Suppressor macrophage (primary cell): ENCODE measurements around the gene UQCC5.

ENCODE experiments used
- DNase-seq, 4 experiments: peaks; one replicate each; pipeline ENCODE4 v3.0.0-alpha.2; 2020 to 2022
- total RNA-seq, 17 experiments: gene quantifications; one replicate each; lab custom pipeline; 2026; ENCODE audit warnings: mixed read lengths in 6 of 17, inconsistent platforms in 3 of 17; lab: John Stamatoyannopoulos, UW

UQCC5 gene, protein sequence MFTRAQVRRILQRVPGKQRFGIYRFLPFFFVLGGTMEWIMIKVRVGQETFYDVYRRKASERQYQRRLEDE
- total RNA-seq, result 4.5 to 21.8 (median 12.0) reads per million in 17 experiments

DNA sequence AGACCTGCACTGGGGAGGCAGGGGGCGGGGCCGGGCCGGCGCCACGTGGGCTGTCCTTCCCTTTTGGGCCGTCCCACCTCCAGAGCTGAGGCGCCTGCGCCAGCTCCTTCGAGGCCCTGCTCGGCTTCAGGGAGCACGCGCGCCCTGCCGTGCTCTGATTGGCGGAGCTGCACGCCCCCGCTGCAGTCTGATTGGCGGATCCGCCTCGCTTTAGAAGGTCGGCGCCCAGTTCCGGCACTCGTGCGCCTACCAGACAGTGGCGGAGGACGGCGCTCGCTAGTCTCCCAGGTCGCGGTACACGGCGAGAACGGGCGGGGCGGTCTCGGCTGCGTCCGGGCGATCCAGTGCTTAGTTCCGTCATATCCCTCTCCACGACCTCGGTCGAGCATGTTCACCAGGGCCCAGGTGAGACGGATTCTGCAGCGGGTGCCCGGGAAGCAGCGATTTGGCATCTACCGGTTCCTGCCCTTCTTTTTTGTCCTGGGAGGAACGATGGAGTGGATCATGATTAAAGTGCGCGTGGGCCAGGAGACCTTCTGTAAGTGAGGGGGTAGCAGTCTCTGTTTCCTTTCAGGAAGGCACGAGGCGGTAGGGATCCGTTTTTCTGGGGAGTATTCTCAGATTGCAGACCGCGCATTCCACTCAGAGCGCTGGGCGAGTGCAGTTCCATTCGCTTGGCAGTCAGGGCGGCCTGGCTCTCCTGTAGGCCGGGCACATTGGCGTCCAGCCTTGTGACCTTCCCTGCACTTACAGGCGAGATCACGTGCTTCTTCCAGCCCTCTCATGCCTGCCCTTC, at the start of gene UQCC5:
Gene UQCC5, plus strand, starts transcription at position 237 of the 796 bp plus-strand sequence. Its CDS starts 151 bp downstream, at position 388.
- peak; percentile 99 to 100 (median 100) for DNase-seq

DNA sequence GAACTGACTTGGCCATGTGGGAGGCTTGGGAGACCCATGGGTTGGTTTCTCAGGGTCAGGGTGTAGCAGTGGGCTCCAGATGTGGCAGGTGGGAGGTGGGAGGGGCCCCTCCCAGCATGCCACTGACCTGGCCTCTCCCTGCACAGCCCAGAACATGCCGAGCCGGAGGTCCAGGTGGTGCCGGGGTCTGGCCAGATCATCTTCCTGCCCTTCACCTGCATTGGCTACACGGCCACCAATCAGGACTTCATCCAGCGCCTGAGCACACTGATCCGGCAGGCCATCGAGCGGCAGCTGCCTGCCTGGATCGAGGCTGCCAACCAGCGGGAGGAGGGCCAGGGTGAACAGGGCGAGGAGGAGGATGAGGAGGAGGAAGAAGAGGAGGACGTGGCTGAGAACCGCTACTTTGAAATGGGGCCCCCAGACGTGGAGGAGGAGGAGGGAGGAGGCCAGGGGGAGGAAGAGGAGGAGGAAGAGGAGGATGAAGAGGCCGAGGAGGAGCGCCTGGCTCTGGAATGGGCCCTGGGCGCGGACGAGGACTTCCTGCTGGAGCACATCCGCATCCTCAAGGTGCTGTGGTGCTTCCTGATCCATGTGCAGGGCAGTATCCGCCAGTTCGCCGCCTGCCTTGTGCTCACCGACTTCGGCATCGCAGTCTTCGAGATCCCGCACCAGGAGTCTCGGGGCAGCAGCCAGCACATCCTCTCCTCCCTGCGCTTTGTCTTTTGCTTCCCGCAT, 49.2 kb upstream of the UQCC5 start:
- no peak for DNase-seq

DNA sequence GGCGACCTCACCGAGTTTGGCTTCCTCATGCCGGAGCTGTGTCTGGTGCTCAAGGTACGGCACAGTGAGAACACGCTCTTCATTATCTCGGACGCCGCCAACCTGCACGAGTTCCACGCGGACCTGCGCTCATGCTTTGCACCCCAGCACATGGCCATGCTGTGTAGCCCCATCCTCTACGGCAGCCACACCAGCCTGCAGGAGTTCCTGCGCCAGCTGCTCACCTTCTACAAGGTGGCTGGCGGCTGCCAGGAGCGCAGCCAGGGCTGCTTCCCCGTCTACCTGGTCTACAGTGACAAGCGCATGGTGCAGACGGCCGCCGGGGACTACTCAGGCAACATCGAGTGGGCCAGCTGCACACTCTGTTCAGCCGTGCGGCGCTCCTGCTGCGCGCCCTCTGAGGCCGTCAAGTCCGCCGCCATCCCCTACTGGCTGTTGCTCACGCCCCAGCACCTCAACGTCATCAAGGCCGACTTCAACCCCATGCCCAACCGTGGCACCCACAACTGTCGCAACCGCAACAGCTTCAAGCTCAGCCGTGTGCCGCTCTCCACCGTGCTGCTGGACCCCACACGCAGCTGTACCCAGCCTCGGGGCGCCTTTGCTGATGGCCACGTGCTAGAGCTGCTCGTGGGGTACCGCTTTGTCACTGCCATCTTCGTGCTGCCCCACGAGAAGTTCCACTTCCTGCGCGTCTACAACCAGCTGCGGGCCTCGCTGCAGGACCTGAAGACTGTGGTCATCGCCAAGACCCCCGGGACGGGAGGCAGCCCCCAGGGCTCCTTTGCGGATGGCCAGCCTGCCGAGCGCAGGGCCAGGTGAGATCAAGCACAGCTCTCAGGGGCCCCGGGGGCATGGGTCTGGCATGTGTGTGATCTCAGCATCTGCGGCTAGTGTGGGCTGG, 48.4 kb upstream of the UQCC5 start:
- no peak for DNase-seq

DNA sequence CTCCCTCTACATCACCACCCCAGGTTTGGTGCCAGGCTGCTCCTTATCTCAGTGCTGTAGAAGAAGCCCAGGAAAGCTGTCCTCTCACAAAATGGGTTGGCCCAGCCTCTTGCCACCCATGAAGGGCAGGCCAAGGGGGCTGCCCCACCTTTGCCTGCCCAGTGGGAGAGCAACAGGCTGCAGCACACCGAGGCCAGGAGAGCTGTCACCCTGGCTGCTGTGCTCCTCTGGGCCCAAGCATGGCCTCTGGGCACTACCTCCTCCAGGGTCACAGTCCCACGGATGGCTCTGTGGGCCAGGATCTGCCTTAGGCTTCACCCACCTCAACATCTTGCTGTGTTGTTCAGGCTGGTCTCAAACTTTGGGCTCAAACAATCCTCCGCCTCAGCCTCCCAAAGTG, 47.7 kb upstream of the UQCC5 start:
- no peak for DNase-seq

DNA sequence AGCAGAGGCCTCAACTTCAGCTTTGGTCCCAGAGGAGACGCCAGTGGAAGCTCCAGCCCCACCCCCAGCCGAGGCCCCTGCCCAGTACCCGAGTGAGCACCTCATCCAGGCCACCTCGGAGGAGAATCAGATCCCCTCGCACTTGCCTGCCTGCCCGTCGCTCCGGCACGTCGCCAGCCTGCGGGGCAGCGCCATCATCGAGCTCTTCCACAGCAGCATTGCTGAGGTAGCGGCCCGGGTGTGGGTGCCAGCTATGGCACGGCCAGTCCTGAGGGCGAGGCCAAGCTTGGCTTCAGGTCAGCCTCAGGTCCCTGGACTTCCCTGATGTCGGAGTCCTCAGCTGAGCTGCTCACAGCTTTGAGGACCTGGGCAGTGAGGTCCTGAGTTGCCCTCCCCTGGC, 47.0 kb upstream of the UQCC5 start:
- no peak for DNase-seq

DNA sequence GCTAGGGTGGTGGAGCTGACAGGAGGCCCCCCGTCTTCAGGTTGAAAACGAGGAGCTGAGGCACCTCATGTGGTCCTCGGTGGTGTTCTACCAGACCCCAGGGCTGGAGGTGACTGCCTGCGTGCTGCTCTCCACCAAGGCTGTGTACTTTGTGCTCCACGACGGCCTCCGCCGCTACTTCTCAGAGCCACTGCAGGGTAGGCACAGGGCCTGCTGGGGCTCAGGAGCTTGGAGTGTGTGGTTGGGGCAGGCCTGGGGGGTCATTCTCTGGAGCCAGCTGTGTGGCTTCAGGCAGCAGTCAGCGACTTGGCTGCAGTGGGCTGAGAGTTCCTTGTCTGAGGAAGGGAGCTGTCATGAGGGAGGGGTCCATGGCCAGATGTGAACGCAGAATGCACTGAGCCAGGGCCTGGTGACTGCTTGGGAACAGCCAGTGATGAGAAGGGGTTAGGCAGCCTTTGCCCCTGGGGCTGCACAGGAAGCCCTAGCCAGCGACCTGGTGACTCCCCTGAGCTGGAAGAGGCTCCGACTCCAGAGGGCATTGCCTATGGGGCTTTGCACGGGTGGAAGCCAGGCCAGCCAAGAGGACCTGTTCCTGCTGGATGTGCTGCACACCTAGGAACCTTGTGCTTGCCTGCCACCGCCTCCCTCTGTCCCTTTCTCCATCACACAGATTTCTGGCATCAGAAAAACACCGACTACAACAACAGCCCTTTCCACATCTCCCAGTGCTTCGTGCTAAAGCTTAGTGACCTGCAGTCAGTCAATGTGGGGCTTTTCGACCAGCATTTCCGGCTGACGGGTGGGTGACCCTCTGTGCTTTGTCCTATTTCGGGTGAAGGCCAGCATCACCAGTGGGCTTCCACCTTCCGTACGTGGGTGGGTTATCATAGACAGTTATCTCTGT, 46.1 kb upstream of the UQCC5 start:
- no peak for DNase-seq

DNA sequence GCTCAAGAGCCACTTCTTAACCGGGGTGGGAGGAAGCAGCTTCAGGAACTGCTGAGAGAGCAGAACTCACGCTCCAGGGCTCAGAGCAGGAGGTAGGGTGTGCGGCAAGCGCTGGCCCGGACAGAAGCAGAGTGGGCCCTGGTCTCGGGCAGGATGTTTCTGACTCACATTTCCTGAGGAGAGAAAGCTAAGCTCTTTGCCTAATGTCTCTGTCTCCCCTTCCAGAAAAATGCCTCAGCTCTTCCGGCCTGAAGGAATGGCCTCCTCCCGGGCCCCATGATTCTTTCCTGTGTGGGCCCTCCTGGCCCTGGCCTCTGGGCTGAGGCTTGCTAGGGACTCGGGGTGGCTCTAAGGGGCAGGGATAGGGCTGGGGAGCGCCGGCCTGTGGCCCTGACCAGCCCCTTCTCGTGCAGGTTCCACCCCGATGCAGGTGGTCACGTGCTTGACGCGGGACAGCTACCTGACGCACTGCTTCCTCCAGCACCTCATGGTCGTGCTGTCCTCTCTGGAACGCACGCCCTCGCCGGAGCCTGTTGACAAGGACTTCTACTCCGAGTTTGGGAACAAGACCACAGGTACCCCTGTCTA, 45.4 kb upstream of the UQCC5 start:
- peak; percentile 85 to 93 (median 92) for DNase-seq

DNA sequence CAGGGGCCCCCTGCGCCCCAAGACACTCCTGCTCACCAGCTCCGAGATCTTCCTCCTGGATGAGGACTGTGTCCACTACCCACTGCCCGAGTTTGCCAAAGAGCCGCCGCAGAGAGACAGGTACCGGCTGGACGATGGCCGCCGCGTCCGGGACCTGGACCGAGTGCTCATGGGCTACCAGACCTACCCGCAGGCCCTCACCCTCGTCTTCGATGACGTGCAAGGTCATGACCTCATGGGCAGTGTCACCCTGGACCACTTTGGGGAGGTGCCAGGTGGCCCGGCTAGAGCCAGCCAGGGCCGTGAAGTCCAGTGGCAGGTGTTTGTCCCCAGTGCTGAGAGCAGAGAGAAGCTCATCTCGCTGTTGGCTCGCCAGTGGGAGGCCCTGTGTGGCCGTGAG, 44.3 kb upstream of the UQCC5 start:
- no peak for DNase-seq

DNA sequence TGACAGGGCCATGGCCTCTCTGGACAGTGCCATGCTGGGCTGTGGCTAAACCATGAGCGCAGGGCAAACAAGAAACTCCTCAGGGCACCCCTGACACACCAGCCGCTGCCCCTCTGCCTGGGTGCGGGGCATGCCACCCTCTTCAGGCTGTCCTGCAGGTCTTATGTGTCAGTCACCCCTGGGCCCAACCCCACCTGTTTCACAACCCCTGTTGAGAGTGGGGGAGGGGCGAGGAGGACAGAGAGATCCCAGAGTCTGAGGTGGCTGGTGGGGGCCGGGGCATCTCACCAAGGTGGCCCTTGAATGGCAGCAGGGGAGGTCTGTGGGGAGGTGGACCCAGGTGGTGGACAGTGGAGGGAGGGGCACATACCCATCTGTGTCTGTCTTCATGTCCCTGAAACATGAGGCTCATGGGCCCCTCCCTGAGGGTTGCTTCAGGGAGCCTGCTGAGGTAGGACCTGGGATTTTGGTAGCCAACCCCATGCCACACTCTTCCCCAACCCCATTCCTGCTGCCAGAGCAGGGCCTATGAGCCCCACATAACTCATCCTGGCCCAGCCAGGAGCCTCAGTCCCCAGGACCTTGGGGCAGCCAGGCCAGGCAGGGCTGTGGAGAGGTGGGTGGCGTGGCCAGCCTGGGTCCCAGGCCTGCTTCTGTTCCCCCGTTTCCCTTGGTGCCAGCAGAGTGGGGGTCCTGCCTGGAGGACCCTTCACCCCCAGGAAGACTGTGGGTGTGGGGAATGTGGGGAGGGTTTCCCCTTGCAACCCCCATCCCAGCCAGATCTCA, 43.0 kb upstream of the UQCC5 start:
- DNase-seq, result no peak

DNA sequence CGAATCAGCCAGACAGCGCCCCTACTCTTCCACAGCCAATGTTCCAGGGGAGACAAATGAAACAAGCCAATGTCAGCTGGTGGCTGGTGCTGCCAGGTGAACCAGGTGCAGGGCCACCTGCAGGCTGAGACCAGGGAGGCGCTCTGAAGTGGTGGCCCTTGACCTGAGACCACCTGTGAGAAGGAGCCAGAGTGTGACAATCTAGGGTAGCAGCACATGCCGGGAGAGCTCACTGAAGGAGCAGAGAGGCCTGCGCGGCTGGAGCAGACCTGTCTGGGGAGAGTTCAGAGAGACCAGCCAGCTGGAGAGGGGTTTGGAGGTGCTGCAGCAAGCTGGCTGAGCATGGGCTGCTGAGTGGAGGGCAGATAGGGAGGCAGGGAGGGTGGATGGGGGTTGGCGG, 42.0 kb upstream of the UQCC5 start:
- peak in 1 of 4 experiments; percentile 26 for DNase-seq

DNA sequence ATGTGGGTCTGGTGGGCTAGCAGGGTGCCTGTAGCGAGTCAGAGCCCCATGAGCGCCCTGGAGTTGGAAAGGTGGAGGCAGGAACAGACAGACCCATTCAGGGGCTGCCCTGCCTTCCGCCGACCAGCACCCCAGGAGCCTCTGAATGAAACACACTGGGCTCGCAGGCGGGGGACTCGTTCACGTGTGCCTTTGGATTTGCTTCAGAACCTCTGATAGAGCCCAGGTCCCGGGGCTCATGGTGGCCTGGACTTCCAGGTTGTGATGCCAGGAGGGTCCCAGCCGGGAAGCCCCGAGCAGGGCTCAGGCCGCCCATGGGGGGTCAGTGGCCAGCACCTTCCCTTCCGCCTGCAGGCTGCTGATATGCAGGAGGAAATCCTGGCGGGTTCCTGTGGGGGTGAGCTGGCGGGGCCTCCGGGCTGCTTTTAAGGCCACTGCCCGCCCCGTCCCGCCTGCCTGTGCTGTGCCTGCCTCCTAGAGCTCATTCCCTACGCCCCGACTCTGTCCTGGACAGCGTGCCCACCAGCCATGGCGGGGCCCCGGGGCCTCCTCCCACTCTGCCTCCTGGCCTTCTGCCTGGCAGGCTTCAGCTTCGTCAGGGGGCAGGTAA, 41.4 kb upstream of the UQCC5 start, which contains the start of gene STAB1:
Gene STAB1, plus strand, starts transcription at position 453 of the 610 bp plus-strand sequence. Its CDS starts 76 bp downstream, at position 529.
- peak; percentile 61 to 87 (median 74) for DNase-seq

DNA sequence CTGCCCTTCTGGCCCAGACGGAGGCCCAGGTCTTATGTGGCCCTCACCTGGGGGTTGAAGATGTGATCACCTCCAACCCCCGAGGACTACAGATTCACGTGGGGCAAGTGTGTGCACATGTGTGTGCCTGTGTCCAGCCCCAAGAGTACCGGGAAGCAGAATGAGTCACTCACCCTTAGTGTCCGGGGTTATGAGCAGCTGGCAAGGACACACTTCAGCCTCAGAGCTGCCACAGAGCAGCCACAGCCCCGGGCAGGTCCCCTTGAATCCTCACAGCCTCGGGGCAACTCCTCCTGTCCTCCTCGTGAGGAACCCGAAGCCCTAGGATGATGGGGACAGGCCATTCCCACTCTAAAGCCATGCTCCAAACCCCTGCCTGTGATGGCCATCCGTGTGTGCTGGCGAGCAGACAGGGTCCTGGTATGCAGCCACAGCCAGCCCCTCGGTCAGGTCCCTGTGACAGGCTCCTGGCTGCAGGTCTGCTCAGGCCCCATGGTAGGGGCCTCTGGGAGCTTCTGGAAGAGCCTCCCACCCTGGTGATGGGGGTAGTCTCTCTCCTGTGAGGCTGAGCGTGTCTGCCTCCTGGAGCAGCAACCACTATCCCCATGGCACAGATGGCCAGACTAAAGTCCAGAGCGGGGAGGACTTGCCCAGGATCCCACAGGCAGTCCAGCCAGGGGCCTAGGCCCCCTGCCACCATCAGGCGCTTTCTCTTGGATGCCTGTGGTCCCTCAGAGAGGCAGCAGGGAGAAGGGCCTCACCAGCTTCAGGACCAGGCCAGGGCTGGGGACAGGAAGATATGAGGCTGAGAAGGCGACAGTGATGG, 40.4 kb upstream of the UQCC5 start:
- DNase-seq, result peak; percentile 59 to 68 (median 64)

DNA sequence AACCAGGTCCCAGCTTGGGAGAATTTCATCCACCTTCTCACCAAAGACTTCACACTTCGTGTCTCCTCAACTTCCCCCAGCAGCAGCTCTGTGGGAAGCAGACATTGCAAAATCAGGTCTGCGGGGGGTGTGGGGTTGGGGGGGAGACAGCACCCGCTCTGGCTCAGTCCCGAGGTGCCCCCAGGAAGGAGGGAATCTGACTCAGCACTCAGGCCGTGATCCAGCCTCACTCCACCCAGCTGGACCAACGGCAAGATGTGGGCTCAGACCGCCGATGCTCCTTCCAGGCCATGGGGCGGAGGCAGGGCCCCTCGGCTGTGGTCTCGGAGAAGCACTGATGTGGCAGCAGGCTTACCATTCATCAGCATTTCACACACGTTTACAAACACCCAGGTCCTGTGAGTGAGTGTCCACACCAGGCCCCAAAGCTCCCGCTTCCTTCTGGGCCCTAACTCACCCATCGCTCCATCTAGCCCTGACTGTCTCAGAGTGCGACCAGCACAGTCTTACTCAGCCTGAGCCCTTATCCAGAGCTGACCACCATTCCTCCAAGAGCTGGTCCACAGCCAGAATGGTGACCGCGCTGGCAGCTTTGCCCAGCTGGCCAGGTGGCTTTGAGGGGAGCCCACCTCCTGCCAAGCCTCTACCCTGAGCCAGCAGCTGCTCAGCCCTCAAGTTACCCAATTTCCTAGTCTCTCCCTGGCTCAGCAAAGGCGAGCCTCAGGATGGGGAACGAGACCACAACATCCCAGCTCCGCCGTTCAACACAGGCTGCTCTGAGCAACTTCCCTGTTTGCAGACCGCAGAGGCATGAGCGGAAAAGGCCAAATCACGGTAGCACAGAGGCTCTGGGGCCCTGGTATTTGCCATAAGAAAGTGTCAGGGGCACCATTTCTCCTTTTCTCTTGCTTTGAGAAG, 38.0 kb upstream of the UQCC5 start:
- peak; percentile 95 to 97 (median 96) for DNase-seq

DNA sequence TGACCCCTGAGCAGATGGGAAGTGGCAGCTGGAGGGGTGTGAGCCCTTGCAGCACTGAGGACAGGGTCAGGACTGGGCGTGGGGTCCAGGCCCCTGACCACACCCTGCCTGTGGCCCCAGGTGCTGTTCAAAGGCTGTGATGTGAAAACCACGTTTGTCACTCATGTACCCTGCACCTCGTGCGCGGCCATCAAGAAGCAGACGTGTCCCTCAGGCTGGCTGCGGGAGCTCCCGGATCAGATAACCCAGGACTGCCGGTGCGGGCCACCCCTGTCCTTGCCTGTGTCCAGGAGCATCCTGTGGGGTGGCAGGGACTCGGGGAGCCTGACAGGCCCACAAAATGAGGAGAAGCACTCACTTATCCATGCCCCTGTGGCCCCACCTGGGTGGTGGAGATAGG, 35.4 kb upstream of the UQCC5 start:
- no peak for DNase-seq

DNA sequence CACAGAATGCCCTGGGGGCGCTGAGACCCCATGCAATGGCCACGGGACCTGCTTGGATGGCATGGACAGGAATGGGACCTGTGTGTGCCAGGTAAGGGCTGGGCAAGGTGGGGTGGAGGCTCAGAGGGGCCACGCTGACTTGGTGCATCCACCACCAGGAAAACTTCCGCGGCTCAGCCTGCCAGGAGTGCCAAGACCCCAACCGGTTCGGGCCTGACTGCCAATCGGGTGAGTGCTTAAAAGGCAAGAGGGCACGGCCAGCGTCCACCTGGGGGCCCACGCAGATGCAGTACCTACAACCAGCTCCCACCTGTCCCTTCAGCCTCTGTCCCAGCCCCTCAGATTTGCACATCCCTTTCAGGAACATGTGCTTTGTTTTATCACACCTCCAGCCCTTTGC, 34.4 kb upstream of the UQCC5 start:
- no peak for DNase-seq

DNA sequence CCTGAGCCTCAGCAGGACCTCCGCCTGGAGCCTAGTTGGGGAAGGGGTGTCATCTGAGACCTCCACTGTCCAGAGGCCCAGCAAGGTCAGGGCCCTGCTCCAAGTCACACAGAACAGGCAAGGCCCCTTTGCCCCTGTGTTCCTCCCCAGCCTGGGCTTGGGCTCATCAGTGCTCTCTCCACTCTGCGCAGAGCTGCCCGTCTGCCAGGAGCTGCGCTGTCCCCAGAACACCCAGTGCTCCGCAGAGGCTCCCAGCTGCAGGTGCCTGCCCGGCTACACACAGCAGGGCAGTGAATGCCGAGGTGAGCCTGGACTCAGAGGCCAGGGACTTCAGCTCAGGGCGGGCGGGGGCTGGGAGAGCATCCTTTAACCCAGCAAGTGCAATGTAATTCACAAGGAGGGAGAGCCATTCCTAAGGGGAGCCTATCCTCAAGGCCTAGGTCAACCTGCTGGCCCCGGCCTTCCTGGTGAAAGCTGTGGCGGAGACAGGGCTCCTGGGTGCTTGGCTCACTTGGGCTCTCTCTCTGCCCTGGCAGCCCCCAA, 33.5 kb upstream of the UQCC5 start:
- no peak for DNase-seq

DNA sequence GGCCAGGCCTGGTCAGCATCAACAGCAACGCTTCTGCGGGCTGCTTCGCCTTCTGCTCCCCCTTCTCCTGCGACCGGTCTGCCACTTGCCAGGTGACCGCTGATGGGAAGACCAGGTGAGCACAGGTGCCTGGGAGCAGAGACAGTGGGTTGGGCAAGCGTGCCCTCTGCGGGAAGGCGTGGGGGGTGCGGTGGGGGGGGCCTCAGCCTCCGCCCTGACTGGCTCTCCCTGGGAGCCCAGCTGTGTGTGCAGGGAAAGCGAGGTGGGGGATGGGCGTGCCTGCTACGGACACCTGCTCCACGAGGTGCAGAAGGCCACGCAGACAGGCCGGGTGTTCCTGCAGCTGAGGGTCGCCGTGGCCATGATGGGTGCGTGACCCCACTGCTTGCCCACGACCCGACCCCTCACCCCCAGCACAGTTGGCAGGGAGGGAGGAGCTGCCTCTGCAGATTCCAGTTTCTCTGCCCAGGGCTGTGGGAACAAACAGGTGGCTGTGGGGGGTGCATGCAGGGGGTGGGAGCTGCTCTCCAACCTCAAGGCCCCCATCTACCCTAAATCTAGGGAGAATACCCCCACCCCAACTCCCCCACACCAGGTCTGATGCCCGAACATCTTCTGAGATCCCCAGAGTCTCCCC, 32.5 kb upstream of the UQCC5 start:
- no peak for DNase-seq
